ENCODE data around the gene MYLK. TPM values are rescaled to one million over a fixed set of nuclear protein-coding genes. Genes with fewer than 3 reads are reported as not detected.

The MYLK gene
- total and polyA plus RNA-seq, 10 of the 15 experiments (the other 5 are each of a cell fraction or from before 2014, with no cell fraction given) = 0.04 to 1.6 (median 0.42) TPM; not detected in 1

GRCh38 chr3:123766193-123767008, 117.7 kb downstream of the MYLK start:
- ChIA-PET SMC1A (ENCODE audit: uncharacterized antibody, unreplicated experiment) (no interaction called here), RAD21 (ENCODE audit: unreplicated experiment) (no interaction called here), POLR2A (no interaction called here), CTCF (no interaction called here)
- 35% methylated on average over 13 of the region's 13 CpGs for WGBS (ENCODE audit: insufficient coverage, insufficient replicate concordance, low lambda C conversion rate, missing lambda C conversion rate)
- H3K4me1 ChIP-seq (ENCODE audit: control insufficient read depth, insufficient read depth, low read length) = no peaks in the 10 kb centered on the region
- H3K9ac ChIP-seq (ENCODE audit: control insufficient read depth, insufficient read depth, low read length) = no peak overlapping the region
- no peaks in the 10 kb centered on the region for H3K36me3 ChIP-seq (ENCODE audit: control insufficient read depth in 2 of 2, insufficient read depth in 2 of 2, low read length in 1 of 2)
- no peak overlapping the region for H3K27ac ChIP-seq (ENCODE audit: control insufficient read depth, insufficient read depth)
- H3K4me2 ChIP-seq (ENCODE audit: control insufficient read depth, insufficient read depth) = no peak overlapping the region
- no peak for FAIRE-seq
- no peak for DNase-seq (ENCODE audit: low read depth, low spot score)
- no peaks in the 10 kb centered on the region; a peak in 1 of 4 replicates for H3K27me3 ChIP-seq (replicated peaks in 1 of 2; ENCODE audit: control insufficient read depth in 2 of 2, insufficient read depth in 2 of 2, low read length in 1 of 2)
- no TSS peak for BruUV-seq (replicated peaks)
- ATAC-seq = no peak
- H3K4me3 ChIP-seq = no peak overlapping the region
- TF ChIP-seq TCF7 (IDR thresholded peaks at IDR 0.05; ENCODE audit: borderline replicate concordance) = no peak
- no peak for TF ChIP-seq EP300 (IDR thresholded peaks at IDR 0.05; ENCODE audit: borderline replicate concordance in 1 of 2, control insufficient read depth in 1 of 2, low read depth in 2 of 2, low read length in 2 of 2)
- TF ChIP-seq, protein P1, sequence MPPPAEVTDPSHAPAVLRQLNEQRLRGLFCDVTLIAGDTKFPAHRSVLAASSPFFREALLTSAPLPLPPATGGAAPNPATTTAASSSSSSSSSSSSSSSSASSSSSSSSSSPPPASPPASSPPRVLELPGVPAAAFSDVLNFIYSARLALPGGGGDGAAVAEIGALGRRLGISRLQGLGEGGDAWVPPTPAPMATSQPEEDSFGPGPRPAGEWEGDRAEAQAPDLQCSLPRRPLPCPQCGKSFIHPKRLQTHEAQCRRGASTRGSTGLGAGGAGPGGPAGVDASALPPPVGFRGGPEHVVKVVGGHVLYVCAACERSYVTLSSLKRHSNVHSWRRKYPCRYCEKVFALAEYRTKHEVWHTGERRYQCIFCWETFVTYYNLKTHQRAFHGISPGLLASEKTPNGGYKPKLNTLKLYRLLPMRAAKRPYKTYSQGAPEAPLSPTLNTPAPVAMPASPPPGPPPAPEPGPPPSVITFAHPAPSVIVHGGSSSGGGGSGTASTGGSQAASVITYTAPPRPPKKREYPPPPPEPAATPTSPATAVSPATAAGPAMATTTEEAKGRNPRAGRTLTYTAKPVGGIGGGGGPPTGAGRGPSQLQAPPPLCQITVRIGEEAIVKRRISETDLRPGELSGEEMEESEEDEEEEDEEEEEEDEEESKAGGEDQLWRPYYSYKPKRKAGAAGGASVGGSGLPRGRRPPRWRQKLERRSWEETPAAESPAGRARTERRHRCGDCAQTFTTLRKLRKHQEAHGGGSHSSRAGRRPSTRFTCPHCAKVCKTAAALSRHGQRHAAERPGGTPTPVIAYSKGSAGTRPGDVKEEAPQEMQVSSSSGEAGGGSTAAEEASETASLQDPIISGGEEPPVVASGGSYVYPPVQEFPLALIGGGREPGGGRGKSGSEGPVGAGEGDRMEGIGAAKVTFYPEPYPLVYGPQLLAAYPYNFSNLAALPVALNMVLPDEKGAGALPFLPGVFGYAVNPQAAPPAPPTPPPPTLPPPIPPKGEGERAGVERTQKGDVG (CRISPR knock-in tag; IDR thresholded peaks at IDR 0.05) = no peak
- TF ChIP-seq CHD4 (IDR thresholded peaks at IDR 0.05) = no peak
- no peak for TF ChIP-seq BHLHE40 (IDR thresholded peaks at IDR 0.05; ENCODE audit: borderline replicate concordance in 1 of 2, low read depth in 2 of 2, low read length in 1 of 2)
- TF ChIP-seq STAT3 (IDR thresholded peaks at IDR 0.05; ENCODE audit: low read depth, low read length) = no peak
- TF ChIP-seq SMC3 (IDR thresholded peaks at IDR 0.05; ENCODE audit: borderline replicate concordance, low read length) = no peak
- no peak for TF ChIP-seq RAD51 (IDR thresholded peaks at IDR 0.05)
- H3K9me3 ChIP-seq (replicated peaks; ENCODE audit: control insufficient read depth, insufficient read depth, low read length) = no peaks in the 10 kb centered on the region
- H4K20me1 ChIP-seq (ENCODE audit: control insufficient read depth, insufficient read depth) = no peaks in the 10 kb centered on the region
- intact Hi-C loops (cut with micrococcal nuclease; ENCODE audit: unreplicated experiment) (no loop called here), in situ Hi-C loops (cut with MboI) (no loop called here)
- no peak overlapping the region for H2AFZ ChIP-seq (ENCODE audit: control insufficient read depth, low read depth, low read length)
- no peaks in the 10 kb centered on the region for H3K79me2 ChIP-seq (ENCODE audit: control insufficient read depth, insufficient read depth, low read length)
